Heart left ventricle (tissue), 13 donors: ENCODE measurements around the gene MKNK1.

Source experiments
- POLR2A ChIP-seq, 2 donors: fragments of 450-650 bp; IDR thresholded peaks; one replicate each; pipeline ENCODE4 v1.6.1; 2017; ENCODE audit warnings: antibody characterized with exemption in 2 of 2, mild to moderate bottlenecking in 2 of 2, moderate library complexity in 2 of 2
- TF ChIP-seq, protein P1 (sequence below), 12 donors: fragments of 200-600 bp; sonication (generic) in 4 of 12; IDR thresholded peaks; one replicate each; pipeline versions ENCODE4 v1.5.0 to v1.8.0; 2018 to 2022; ENCODE audit warnings: antibody characterized with exemption in 12 of 12, mild to moderate bottlenecking in 5 of 12
- donor health status: ischemic (EF 13 %, LVEDD 7.1; RV severe dilation, severe dysfunction).
- donor health status: DM: no; HTN: yes; CAD: no.
- donor health status: DM: no; HTN: no; CAD: no.
- donor health status: ischemic (EF 25% LVEDD 6.9; RV normal size, moderate dysfunction).
- donor health status: ischemic (EF 25% LVEDD 5.7; RV mildly dilated, moderate dysfunction).
- donor health status: ischemic (EF 35%, LVEDD 5.7; RV mildly dilated, moderate dysfunction).
- donor health status: nonischemic (EF 11% LVEDD 7.7; RV severe dilation, severe dysfunction).
- donor health status: DM: yes; HTN: yes; CAD: no.
- donor health status: PGD.
- donor health status: ischemic (EF 29% LVEDD 5.4; RV normal size, mild dysfunction).
- donor health status: nonischemic (EF 23%, LVEDD 6.1; RV moderate dilation, normal function).

DNA sequence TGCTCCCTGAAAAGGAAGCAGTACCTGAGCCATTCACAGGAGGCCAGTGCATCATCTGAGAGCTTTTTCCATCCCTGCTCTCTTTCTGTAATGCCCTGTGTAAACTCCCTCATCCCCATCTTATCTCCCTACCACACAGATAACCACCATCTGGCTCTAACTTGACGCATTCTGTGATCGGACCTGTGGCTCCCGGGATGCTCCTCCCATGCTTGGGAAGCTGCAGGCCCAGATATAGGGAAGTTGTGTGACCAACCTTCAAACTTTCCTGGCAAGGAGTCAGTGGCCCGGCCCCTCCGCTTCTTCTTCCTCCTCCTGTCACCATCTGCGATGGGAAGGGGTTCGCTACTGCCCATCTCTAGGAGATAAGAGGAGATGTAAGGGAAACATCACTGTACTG is 21.1 kb downstream of the MKNK1 start:
- TF ChIP-seq, protein P1, sequence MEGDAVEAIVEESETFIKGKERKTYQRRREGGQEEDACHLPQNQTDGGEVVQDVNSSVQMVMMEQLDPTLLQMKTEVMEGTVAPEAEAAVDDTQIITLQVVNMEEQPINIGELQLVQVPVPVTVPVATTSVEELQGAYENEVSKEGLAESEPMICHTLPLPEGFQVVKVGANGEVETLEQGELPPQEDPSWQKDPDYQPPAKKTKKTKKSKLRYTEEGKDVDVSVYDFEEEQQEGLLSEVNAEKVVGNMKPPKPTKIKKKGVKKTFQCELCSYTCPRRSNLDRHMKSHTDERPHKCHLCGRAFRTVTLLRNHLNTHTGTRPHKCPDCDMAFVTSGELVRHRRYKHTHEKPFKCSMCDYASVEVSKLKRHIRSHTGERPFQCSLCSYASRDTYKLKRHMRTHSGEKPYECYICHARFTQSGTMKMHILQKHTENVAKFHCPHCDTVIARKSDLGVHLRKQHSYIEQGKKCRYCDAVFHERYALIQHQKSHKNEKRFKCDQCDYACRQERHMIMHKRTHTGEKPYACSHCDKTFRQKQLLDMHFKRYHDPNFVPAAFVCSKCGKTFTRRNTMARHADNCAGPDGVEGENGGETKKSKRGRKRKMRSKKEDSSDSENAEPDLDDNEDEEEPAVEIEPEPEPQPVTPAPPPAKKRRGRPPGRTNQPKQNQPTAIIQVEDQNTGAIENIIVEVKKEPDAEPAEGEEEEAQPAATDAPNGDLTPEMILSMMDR (IDR thresholded peaks at IDR 0.05) = no peak
- no peak for TF ChIP-seq POLR2A (IDR thresholded peaks at IDR 0.05)
